ENCODE data around the gene LRRFIP1.
"Not testable (repeated sequence)": the region's sequence is repeated elsewhere in the genome, so short reads cannot be mapped to it uniquely, and the experiment has no call there.

The LRRFIP1 gene

GRCh38 chr2:237675316-237675715, 47.9 kb downstream of the LRRFIP1 start:
- H3K9me3 ChIP-seq = no peaks in the 10 kb centered on the region
- peaks cover 14% of the 10 kb centered on the region for H3K4me1 ChIP-seq
- no peak for DNase-seq (ENCODE audit: low spot score in 2 of 2)
- H3K27me3 ChIP-seq (ENCODE audit: low read depth) = no peaks in the 10 kb centered on the region
- in situ Hi-C loops (cut with MboI; ENCODE audit: low sequenced_read_pairs) = no loop called here
- H3K36me3 ChIP-seq (replicated peaks) = no peaks in the 10 kb centered on the region
- H3K4me3 ChIP-seq = no peak overlapping the region

- Histone ChIP-seq H3K4me3 (no peak overlapping the region), H3K9me3 (no peaks in the 10 kb centered on the region), H3K4me1 (no peaks in the 10 kb centered on the region), H3K36me3 (replicated peaks) (no peaks in the 10 kb centered on the region), H3K27me3 (ENCODE audit: low read depth) (no peaks in the 10 kb centered on the region)
- in situ Hi-C loops (cut with MboI; ENCODE audit: low sequenced_read_pairs) = no loop called here
- no peak for DNase-seq (ENCODE audit: low spot score in 2 of 2)
Measured at GRCh38 chr2:237680702-237681478, 53.5 kb downstream of the LRRFIP1 start.

- in situ Hi-C loops (cut with MboI; ENCODE audit: low sequenced_read_pairs) = no loop called here
- Histone ChIP-seq H3K36me3 (replicated peaks) (no peaks in the 10 kb centered on the region), H3K4me3 (no peak overlapping the region), H3K4me1 (no peaks in the 10 kb centered on the region), H3K9me3 (no peaks in the 10 kb centered on the region), H3K27me3 (ENCODE audit: low read depth) (no peaks in the 10 kb centered on the region)
- DNase-seq (ENCODE audit: low spot score in 2 of 2) = no peak
Measured at GRCh38 chr2:237682151-237682550, 54.8 kb downstream of the LRRFIP1 start.

- no peak for DNase-seq (ENCODE audit: low spot score in 2 of 2)
- Histone ChIP-seq H3K4me3 (no peak overlapping the region), H3K4me1 (no peaks in the 10 kb centered on the region), H3K27me3 (ENCODE audit: low read depth) (no peaks in the 10 kb centered on the region), H3K9me3 (no peaks in the 10 kb centered on the region), H3K36me3 (replicated peaks) (no peaks in the 10 kb centered on the region)
- in situ Hi-C loops (cut with MboI; ENCODE audit: low sequenced_read_pairs) = no loop called here
Measured at GRCh38 chr2:237682856-237683670, 55.7 kb downstream of the LRRFIP1 start.

- no peaks in the 10 kb centered on the region for H3K4me1 ChIP-seq
- H3K4me3 ChIP-seq = no peak overlapping the region
- no peaks in the 10 kb centered on the region for H3K27me3 ChIP-seq (ENCODE audit: low read depth)
- no peaks in the 10 kb centered on the region for H3K9me3 ChIP-seq
- DNase-seq (ENCODE audit: low spot score in 2 of 2) = peak in 1 of 2 experiments; percentile 40
- H3K36me3 ChIP-seq (replicated peaks) = no peaks in the 10 kb centered on the region
- in situ Hi-C loops (cut with MboI; ENCODE audit: low sequenced_read_pairs) = no loop called here
Measured at GRCh38 chr2:237685408-237685807, 58.0 kb downstream of the LRRFIP1 start.

GRCh38 chr2:237686659-237687136, 59.3 kb downstream of the LRRFIP1 start:
- H3K4me1 ChIP-seq = peaks cover 3% of the 10 kb centered on the region
- H3K4me3 ChIP-seq = no peak overlapping the region
- H3K27me3 ChIP-seq (ENCODE audit: low read depth) = no peaks in the 10 kb centered on the region
- H3K36me3 ChIP-seq (replicated peaks) = no peaks in the 10 kb centered on the region
- in situ Hi-C loops (cut with MboI; ENCODE audit: low sequenced_read_pairs) = no loop called here
- DNase-seq (ENCODE audit: low spot score in 2 of 2) = peak in 1 of 2 experiments; percentile 6
- H3K9me3 ChIP-seq = no peaks in the 10 kb centered on the region

- Histone ChIP-seq H3K36me3 (replicated peaks) (no peaks in the 10 kb centered on the region), H3K4me3 (no peak overlapping the region), H3K27me3 (ENCODE audit: low read depth) (no peaks in the 10 kb centered on the region), H3K9me3 (no peaks in the 10 kb centered on the region), H3K4me1 (peaks cover 4% of the 10 kb centered on the region)
- DNase-seq (ENCODE audit: low spot score in 2 of 2) = no peak
- in situ Hi-C loops (cut with MboI; ENCODE audit: low sequenced_read_pairs) = no loop called here
Measured at GRCh38 chr2:237688081-237688480, 60.7 kb downstream of the LRRFIP1 start.

- H3K4me1 ChIP-seq = not testable (repeated sequence)
Measured at GRCh38 chr2:237688541-237688940, 61.2 kb downstream of the LRRFIP1 start.

GRCh38 chr2:237689336-237690131, 62.1 kb downstream of the LRRFIP1 start:
- Histone ChIP-seq H3K36me3 (replicated peaks) (no peaks in the 10 kb centered on the region), H3K4me1 (peaks cover 12% of the 10 kb centered on the region), H3K4me3 (no peak overlapping the region), H3K9me3 (no peaks in the 10 kb centered on the region), H3K27me3 (ENCODE audit: low read depth) (no peaks in the 10 kb centered on the region)
- in situ Hi-C loops (cut with MboI; ENCODE audit: low sequenced_read_pairs) = no loop called here
- DNase-seq (ENCODE audit: low spot score in 2 of 2) = no peak

More at GRCh38 chr2:237688541-237688940, 61.2 kb downstream of the LRRFIP1 start:
- in situ Hi-C loops (cut with MboI; ENCODE audit: low sequenced_read_pairs); H3K36me3 ChIP-seq (replicated peaks); H3K4me3 ChIP-seq; H3K27me3 ChIP-seq (ENCODE audit: low read depth); DNase-seq (ENCODE audit: low spot score in 2 of 2); H3K9me3 ChIP-seq: not testable (repeated sequence)

- no peaks in the 10 kb centered on the region for H3K36me3 ChIP-seq (replicated peaks)
- H3K4me1 ChIP-seq = peaks cover 20% of the 10 kb centered on the region
- peak; percentile 11 to 55 for DNase-seq (ENCODE audit: low spot score in 2 of 2)
- in situ Hi-C loops (cut with MboI; ENCODE audit: low sequenced_read_pairs) = no loop called here
- no peaks in the 10 kb centered on the region for H3K27me3 ChIP-seq (ENCODE audit: low read depth)
- H3K9me3 ChIP-seq = no peaks in the 10 kb centered on the region
- peak overlapping the region; percentile 61 for H3K4me3 ChIP-seq
Measured at GRCh38 chr2:237691029-237691907, 63.9 kb downstream of the LRRFIP1 start.

GRCh38 chr2:237691908-237692600, 64.7 kb downstream of the LRRFIP1 start:
- Histone ChIP-seq H3K36me3 (replicated peaks) (no peaks in the 10 kb centered on the region), H3K4me1 (peaks cover 20% of the 10 kb centered on the region), H3K4me3 (peak overlapping the region; percentile 69), H3K9me3 (no peaks in the 10 kb centered on the region), H3K27me3 (ENCODE audit: low read depth) (no peaks in the 10 kb centered on the region)
- peak; percentile 78 to 98 for DNase-seq (ENCODE audit: low spot score in 2 of 2)
- in situ Hi-C loops (cut with MboI; ENCODE audit: low sequenced_read_pairs) = no loop called here

GRCh38 chr2:237692601-237693290, 65.4 kb downstream of the LRRFIP1 start:
- in situ Hi-C loops (cut with MboI; ENCODE audit: low sequenced_read_pairs) = no loop called here
- Histone ChIP-seq H3K9me3 (no peaks in the 10 kb centered on the region), H3K4me3 (peak overlapping the region; percentile 69), H3K36me3 (replicated peaks) (no peaks in the 10 kb centered on the region), H3K4me1 (peaks cover 25% of the 10 kb centered on the region), H3K27me3 (ENCODE audit: low read depth) (no peaks in the 10 kb centered on the region)
- DNase-seq (ENCODE audit: low spot score in 2 of 2) = peak; percentile 15 to 55

All from HAP-1 (cell line).